Activated CD4-positive, alpha-beta memory T cell treated with anti-CD3 and anti-CD28 coated beads, Interleukin-2, amount 10 ng/mL, durations not matched to agents 7 days and 5 days (primary cell): ENCODE results near the gene ACTG1. TPM values are rescaled to one million over a fixed set of nuclear protein-coding genes. Genes with fewer than 3 reads are reported as not detected.
"Not testable (repeated sequence)": the region's sequence is repeated elsewhere in the genome, so short reads cannot be mapped to it uniquely, and the experiment has no call there.

ENCODE experiments used
- CTCF ChIA-PET: fragments of 350-600 bp; sonication (Branson Sonifier 250); formaldehyde crosslinking; loops from one replicate; lab custom pipeline; 2021; ENCODE audit warnings: antibody characterized with exemption, inconsistent platforms; lab: Charles Lee
- POLR2A ChIA-PET: fragments of 350-600 bp; sonication (Branson Sonifier 250); formaldehyde crosslinking; loops from one replicate; lab custom pipeline; 2021; ENCODE audit warnings: antibody characterized with exemption; lab: Charles Lee
- DNase-seq: peaks from one replicate; pipeline ENCODE4 v3.0.0-alpha.2; 2020
- H3K27ac Mint-ChIP-seq: one replicate; pipeline ENCODE4 v1.8.0; 2021; ENCODE audit warnings: mild to moderate bottlenecking, mixed read lengths
- H3K27me3 Mint-ChIP-seq: one replicate; pipeline ENCODE4 v1.8.0; 2021; ENCODE audit warnings: mixed read lengths
- H3K36me3 Mint-ChIP-seq: one replicate; pipeline ENCODE4 v1.8.0; 2021; ENCODE audit warnings: low read depth, mixed read lengths
- H3K4me1 Mint-ChIP-seq: one replicate; pipeline ENCODE4 v1.8.0; 2021; ENCODE audit warnings: mixed read lengths
- H3K4me3 Mint-ChIP-seq: one replicate; pipeline ENCODE4 v1.8.0; 2021; ENCODE audit warnings: mild to moderate bottlenecking, mixed read lengths
- H3K9me3 Mint-ChIP-seq: one replicate; pipeline ENCODE4 v1.8.0; 2021; ENCODE audit warnings: mixed read lengths
- total RNA-seq, 2 experiments: library from RNA; stranded (reverse); gene quantifications; one replicate each; pipeline ENCODE4 v1.2.3, GENCODE V29; 2021

Gene ACTG1
- total RNA-seq, 2 experiments from 2014 or later = 3,658 to 3,769 TPM

GRCh38 chr17:81535007-81535328, 22.4 kb upstream of the ACTG1 start:
- no peak overlapping the region for H3K27ac Mint-ChIP-seq
- DNase-seq = no peak
- no peaks in the 10 kb centered on the region for H3K36me3 Mint-ChIP-seq
- peaks cover 10% of the 10 kb centered on the region for H3K27me3 Mint-ChIP-seq
- ChIA-PET CTCF (no interaction called here), POLR2A (no interaction called here)
- no peaks in the 10 kb centered on the region for H3K4me1 Mint-ChIP-seq
- no peak overlapping the region for H3K4me3 Mint-ChIP-seq
- H3K9me3 Mint-ChIP-seq = no peaks in the 10 kb centered on the region

DNA sequence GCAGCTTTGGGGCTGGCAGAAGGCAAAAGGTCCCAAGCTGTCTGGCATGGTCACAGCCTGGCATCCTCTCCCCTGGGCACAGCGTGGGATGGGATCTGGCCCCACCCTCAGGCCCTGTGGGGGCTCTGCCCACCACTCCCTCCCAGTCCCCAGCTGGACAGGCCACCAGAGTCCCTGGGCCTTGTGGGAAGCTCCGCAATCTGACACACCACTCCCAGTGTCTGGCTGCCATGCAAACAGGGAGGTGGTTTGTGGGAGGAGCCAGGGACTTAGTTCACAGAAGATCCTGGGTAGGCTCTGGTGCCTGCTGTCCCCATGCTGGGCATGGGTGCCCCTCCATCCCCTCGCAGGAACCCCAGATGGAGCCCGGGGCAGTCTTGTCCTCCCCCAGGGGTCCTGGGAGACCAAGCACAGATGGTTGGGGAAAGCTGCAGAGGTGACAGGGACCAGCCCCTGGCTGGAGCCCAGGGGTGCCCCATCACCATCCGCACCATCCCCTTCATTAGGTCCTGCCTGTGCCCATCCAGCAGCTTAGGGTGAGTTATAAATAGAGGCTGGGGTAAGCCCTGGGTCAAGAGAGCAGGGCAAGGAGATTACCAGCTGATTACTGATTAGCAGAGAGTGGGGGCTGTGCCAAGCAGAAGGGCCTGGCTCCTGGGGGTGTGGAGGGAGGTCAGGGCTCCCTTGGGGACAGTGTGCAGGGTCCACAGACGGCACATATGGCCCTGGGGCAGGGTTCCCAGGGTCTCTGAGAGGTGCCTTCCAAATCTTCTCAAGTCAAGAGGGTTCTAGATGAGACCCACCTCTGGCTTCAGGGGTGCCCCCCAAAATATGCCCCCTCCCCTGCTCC, 21.8 kb upstream of the ACTG1 start:
- Mint-ChIP-seq H3K9me3 (no peaks in the 10 kb centered on the region), H3K4me3 (no peak overlapping the region), H3K36me3 (no peaks in the 10 kb centered on the region), H3K27ac (no peak overlapping the region), H3K4me1 (no peaks in the 10 kb centered on the region), H3K27me3 (peaks cover 10% of the 10 kb centered on the region)
- POLR2A ChIA-PET = interaction anchor here (0.6 to 0.9 kb wide), 3 partner anchors 10 to 60 kb away, joined by 3 read pairs; no protein-coding TSS in a partner anchor
- no peak for DNase-seq
- CTCF ChIA-PET = no interaction called here

GRCh38 chr17:81533339-81534141, 20.9 kb upstream of the ACTG1 start:
- POLR2A ChIA-PET = interaction anchor here (0.6 to 0.9 kb wide), 4 partner anchors 10 to 61 kb away, joined by 3 read pairs; no protein-coding TSS in a partner anchor
- H3K27me3 Mint-ChIP-seq = peaks cover 10% of the 10 kb centered on the region
- no peak for DNase-seq
- no peak overlapping the region for H3K4me3 Mint-ChIP-seq
- no peaks in the 10 kb centered on the region for H3K36me3 Mint-ChIP-seq
- no peak overlapping the region for H3K27ac Mint-ChIP-seq
- H3K4me1 Mint-ChIP-seq = no peaks in the 10 kb centered on the region
- CTCF ChIA-PET = no interaction called here
- no peaks in the 10 kb centered on the region for H3K9me3 Mint-ChIP-seq

DNA sequence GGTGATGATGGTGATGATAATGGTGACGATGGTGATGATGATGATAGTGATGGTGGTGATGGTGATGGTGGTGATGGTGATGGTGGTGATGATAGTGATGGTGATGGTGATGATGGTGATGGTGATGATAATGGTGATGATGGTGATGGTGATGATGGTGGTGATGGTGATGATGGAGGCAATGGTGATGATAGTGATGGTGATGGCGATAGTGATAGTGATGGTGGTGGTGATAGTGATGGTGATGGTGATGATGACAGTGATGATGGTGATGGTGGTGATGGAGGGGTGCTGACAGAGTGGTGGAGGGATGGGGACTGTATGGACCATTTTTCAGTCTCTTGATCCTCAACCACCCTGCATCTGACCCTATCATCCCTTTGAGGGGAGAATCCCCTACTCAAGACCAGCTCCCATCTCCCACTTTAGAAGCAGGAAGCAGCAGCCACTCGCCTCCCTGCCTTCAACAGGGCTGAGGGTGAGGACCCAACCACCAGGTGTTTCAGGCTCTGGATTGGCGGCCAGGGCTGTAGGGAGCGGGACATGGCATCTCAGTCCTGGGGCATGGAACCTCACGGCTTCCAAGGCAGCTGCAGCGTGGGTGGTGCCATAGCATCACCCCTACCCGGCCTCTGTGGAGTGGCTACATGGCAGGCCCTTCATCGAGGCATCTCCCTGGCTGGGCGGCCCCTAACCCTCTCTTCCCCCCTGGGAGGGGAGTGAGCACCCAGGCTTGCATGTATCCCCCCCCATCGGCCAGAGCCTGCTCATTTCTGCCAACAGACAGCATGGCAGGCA, 20.1 kb upstream of the ACTG1 start:
- Mint-ChIP-seq H3K4me1 (no peaks in the 10 kb centered on the region), H3K36me3 (no peaks in the 10 kb centered on the region), H3K4me3 (no peak overlapping the region), H3K27ac (no peak overlapping the region), H3K9me3 (no peaks in the 10 kb centered on the region), H3K27me3 (peaks cover 10% of the 10 kb centered on the region)
- CTCF ChIA-PET = no interaction called here
- DNase-seq = no peak
- POLR2A ChIA-PET = interaction anchor here (0.9 kb wide), 1 partner anchor 9 kb away, joined by 3 read pairs; no protein-coding TSS in a partner anchor

DNA sequence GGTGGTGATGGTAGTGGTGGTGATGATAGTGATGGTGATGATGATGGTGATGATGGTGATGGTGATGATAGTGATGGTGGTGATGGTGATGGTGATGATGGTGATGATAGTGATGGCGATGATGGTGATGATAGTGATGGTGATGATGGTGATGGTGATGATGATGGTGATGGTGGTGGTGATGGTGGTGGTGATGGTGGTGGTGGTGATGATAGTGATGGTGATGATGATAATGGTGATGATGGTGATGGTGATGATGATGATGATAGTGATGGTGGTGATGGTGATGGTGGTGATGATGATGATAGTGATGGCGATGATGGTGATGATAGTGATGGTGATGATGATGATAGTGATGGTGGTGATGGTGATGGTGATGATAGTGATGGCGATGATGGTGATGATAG, 19.4 kb upstream of the ACTG1 start:
- DNase-seq, H3K4me1 Mint-ChIP-seq, H3K36me3 Mint-ChIP-seq, H3K27ac Mint-ChIP-seq, H3K9me3 Mint-ChIP-seq, POLR2A ChIA-PET, H3K4me3 Mint-ChIP-seq, CTCF ChIA-PET: not testable (repeated sequence)
- H3K27me3 Mint-ChIP-seq = peaks cover 10% of the 10 kb centered on the region

GRCh38 chr17:81531013-81531412, 18.4 kb upstream of the ACTG1 start:
- H3K4me3 Mint-ChIP-seq, H3K27me3 Mint-ChIP-seq, H3K27ac Mint-ChIP-seq, DNase-seq, H3K9me3 Mint-ChIP-seq, H3K36me3 Mint-ChIP-seq, H3K4me1 Mint-ChIP-seq, CTCF ChIA-PET: not testable (repeated sequence)
- POLR2A ChIA-PET = interaction anchor here (1.1 to 1.3 kb wide), 2 partner anchors 12 to 21 kb away, joined by 3 to 4 read pairs; partner anchors contain the start of gene FAAP100

DNA sequence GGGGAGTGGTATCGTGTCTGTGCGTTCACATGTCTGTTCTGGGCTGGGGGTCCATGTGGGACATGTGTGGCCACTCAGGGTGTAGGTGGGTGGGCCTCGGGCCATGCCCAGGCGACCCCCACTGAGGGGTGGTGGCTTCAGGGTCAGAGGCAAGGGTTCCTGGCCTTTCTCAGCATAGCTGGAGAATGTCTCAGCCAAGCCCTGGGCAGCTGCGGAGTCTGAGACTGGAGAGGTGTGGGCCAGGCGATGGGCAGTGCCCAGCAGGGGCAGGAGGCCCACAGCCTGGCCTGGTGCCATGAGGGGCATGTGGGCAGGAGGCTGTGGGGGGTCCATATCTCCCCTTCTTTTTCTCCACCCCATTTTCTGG, 16.8 kb upstream of the ACTG1 start:
- DNase-seq = no peak
- no peaks in the 10 kb centered on the region for H3K36me3 Mint-ChIP-seq
- peaks cover 1% of the 10 kb centered on the region for H3K27me3 Mint-ChIP-seq
- no peak overlapping the region for H3K27ac Mint-ChIP-seq
- CTCF ChIA-PET = no interaction called here
- POLR2A ChIA-PET = interaction anchor here (0.6 to 1.1 kb wide), 2 partner anchors 9 to 1134 kb away, joined by 4 read pairs; no protein-coding TSS in a partner anchor
- H3K4me3 Mint-ChIP-seq = no peak overlapping the region
- H3K9me3 Mint-ChIP-seq = no peaks in the 10 kb centered on the region
- no peaks in the 10 kb centered on the region for H3K4me1 Mint-ChIP-seq

DNA sequence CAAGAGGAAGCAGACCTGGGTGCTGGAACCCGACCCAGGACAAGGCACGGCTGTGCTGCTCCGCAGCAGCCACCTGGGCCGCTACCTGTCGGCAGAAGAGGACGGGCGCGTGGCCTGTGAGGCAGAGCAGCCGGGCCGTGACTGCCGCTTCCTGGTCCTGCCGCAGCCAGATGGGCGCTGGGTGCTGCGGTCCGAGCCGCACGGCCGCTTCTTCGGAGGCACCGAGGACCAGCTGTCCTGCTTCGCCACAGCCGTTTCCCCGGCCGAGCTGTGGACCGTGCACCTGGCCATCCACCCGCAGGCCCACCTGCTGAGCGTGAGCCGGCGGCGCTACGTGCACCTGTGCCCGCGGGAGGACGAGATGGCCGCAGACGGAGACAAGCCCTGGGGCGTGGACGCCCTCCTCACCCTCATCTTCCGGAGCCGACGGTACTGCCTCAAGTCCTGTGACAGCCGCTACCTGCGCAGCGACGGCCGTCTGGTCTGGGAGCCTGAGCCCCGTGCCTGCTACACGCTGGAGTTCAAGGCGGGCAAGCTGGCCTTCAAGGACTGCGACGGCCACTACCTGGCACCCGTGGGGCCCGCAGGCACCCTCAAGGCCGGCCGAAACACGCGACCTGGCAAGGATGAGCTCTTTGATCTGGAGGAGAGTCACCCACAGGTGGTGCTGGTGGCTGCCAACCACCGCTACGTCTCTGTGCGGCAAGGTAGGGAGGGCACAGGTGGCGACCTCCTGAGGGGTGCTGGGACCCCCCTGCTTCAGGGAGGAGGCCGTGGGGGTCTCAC, 16.2 kb upstream of the ACTG1 start:
- no peaks in the 10 kb centered on the region for H3K36me3 Mint-ChIP-seq
- POLR2A ChIA-PET = no interaction called here
- no peaks in the 10 kb centered on the region for H3K27me3 Mint-ChIP-seq
- no peaks in the 10 kb centered on the region for H3K9me3 Mint-ChIP-seq
- no peak overlapping the region for H3K27ac Mint-ChIP-seq
- DNase-seq = no peak
- CTCF ChIA-PET = no interaction called here
- H3K4me3 Mint-ChIP-seq = no peak overlapping the region
- no peaks in the 10 kb centered on the region for H3K4me1 Mint-ChIP-seq

GRCh38 chr17:81528384-81528650, 15.7 kb upstream of the ACTG1 start:
- Mint-ChIP-seq H3K4me3 (no peak overlapping the region), H3K27ac (no peak overlapping the region), H3K27me3 (no peaks in the 10 kb centered on the region), H3K36me3 (no peaks in the 10 kb centered on the region), H3K4me1 (no peaks in the 10 kb centered on the region), H3K9me3 (no peaks in the 10 kb centered on the region)
- ChIA-PET CTCF (no interaction called here), POLR2A (no interaction called here)
- DNase-seq = no peak

- no peaks in the 10 kb centered on the region for H3K27me3 Mint-ChIP-seq
- H3K27ac Mint-ChIP-seq = no peak within 1 kb of the TSS
- no peaks in the 10 kb centered on the region for H3K36me3 Mint-ChIP-seq
- ChIA-PET POLR2A (interaction anchor here (1.0 kb wide), 1 partner anchor 11 kb away, joined by 3 read pairs; no protein-coding TSS in a partner anchor), CTCF (no interaction called here)
- no peaks in the 10 kb centered on the region for H3K4me1 Mint-ChIP-seq
- H3K4me3 Mint-ChIP-seq = no peak within 1 kb of the TSS
- no peaks in the 10 kb centered on the region for H3K9me3 Mint-ChIP-seq
- no peak for DNase-seq
Observed at GRCh38 chr17:81527591-81528383, 15.2 kb upstream of the ACTG1 start, which contains the start of gene FSCN2. FSCN2 (plus strand) TSS chr17:81528377; CDS start chr17:81528532, 155 bp downstream.

GRCh38 chr17:81526662-81527571, 14.3 kb upstream of the ACTG1 start:
- no peaks in the 10 kb centered on the region for H3K9me3 Mint-ChIP-seq
- H3K36me3 Mint-ChIP-seq = no peaks in the 10 kb centered on the region
- no peak for DNase-seq
- H3K27ac Mint-ChIP-seq = no peak overlapping the region
- no peak overlapping the region for H3K4me3 Mint-ChIP-seq
- peaks cover under 1% of the 10 kb centered on the region for H3K27me3 Mint-ChIP-seq
- ChIA-PET CTCF (no interaction called here), POLR2A (interaction anchor here (1.0 kb wide), 1 partner anchor 12 kb away, joined by 3 read pairs; no protein-coding TSS in a partner anchor)
- no peaks in the 10 kb centered on the region for H3K4me1 Mint-ChIP-seq
